HCT116 (cell line): ENCODE measurements around the gene OR5B2. TPM values are rescaled to one million over a fixed set of nuclear protein-coding genes. Genes with fewer than 3 reads are reported as not detected.

Experiments used
- ATAC-seq: fragments of 200-7000 bp; cut with Tn5 transposase; 2 replicates; pipeline ENCODE4 v1.9.1; 2020; ENCODE audit warnings: mild to moderate bottlenecking, moderate library complexity
- Bru-seq: library from RNA; stranded (reverse); fragments of 400-500 nt; gene quantifications from one replicate; lab custom pipeline; 2021; lab: Mats Ljungman, UMichigan
- BruChase-seq, 2 experiments: library from RNA; stranded (reverse); fragments of 400-500 nt; gene quantifications; one replicate each; lab custom pipeline; 2021; lab: Mats Ljungman, UMichigan
- BruUV-seq: library from RNA; stranded (reverse); fragments of 400-500 nt; replicated peaks from 2 replicates; lab custom pipeline; 2021; lab: Mats Ljungman, UMichigan
- CTCF ChIA-PET: fragments of 300-600 bp; sonication (Branson Sonifier 250); formaldehyde crosslinking; loops from one replicate; lab custom pipeline; 2021; ENCODE audit warnings: antibody characterized with exemption; lab: Charles Lee
- POLR2A ChIA-PET: fragments of 300-600, 350-600 bp; sonication (Branson Sonifier 250); formaldehyde crosslinking; loops from one replicate; lab custom pipeline; 2021; ENCODE audit warnings: antibody characterized with exemption; lab: Charles Lee
- RAD21 ChIA-PET, 2 experiments: fragments of 300-600 bp; sonication (Branson Sonifier 250); formaldehyde crosslinking; loops; one replicate each; lab custom pipeline; 2023; ENCODE audit warnings: low total read pairs in 2 of 2; ENCODE audit not compliant: uncharacterized antibody in 2 of 2, unreplicated experiment in 2 of 2, low non-redundant PET in 1 of 2; lab: Charles Lee
- DNase-seq: peaks from one replicate; pipeline ENCODE4 v3.0.0-alpha.2; 2010; ENCODE audit warnings: low read depth, low spot score
- H2AFZ ChIP-seq: fragments of 200-600 bp; shearing (Covaris generic), sonication (generic); 2 replicates; pipeline ENCODE4 v1.6.1; 2017; ENCODE audit warnings: low read depth, mixed run types, mixed read lengths, antibody characterized with exemption, low read length; ENCODE audit not compliant: poor library complexity, severe bottlenecking
- H3K27ac ChIP-seq: 2 replicates; pipeline ENCODE4 v1.5.1; 2012; ENCODE audit warnings: low read depth, low read length
- H3K27me3 ChIP-seq: fragments of 200-600 bp; sonication (generic); 2 replicates; pipeline ENCODE4 v1.6.1; 2016; ENCODE audit warnings: mixed run types, low read length, mixed read lengths; ENCODE audit not compliant: insufficient read depth
- H3K36me3 ChIP-seq, 2 experiments: fragments of 200-500 bp in 1 of 2; fragments of 200-600 bp in 1 of 2; sonication (Bioruptor generic) in 1 of 2; sonication (generic) in 1 of 2; 2 replicates each; pipeline versions ENCODE4 v1.5.1 to v1.6.1; 2014 to 2016; ENCODE audit warnings: low read length in 2 of 2, inconsistent platforms in 1 of 2, mixed read lengths in 1 of 2, mixed run types in 1 of 2; ENCODE audit not compliant: insufficient read depth in 2 of 2, control insufficient read depth in 1 of 2
- H3K4me1 ChIP-seq, 2 experiments: fragments of 200-600 bp in 1 of 2; sonication (generic) in 1 of 2; 2 replicates each; pipeline versions ENCODE4 v1.5.1 to v1.6.1; 2012 to 2017; ENCODE audit warnings: low read length in 2 of 2, inconsistent platforms in 1 of 2, mild to moderate bottlenecking in 1 of 2, mixed read lengths in 1 of 2, mixed run types in 1 of 2, moderate library complexity in 1 of 2; ENCODE audit not compliant: insufficient read depth in 2 of 2, control insufficient read depth in 1 of 2
- H3K4me2 ChIP-seq: fragments of 200-600 bp; sonication (generic); 2 replicates; pipeline ENCODE4 v1.6.1; 2017; ENCODE audit warnings: mixed run types, low read length, mixed read lengths
- H3K4me3 ChIP-seq, 2 experiments: fragments of 200-600 bp in 1 of 2; sonication (generic) in 1 of 2; replicated peaks in 1 of 2; 2 replicates each; pipeline ENCODE4 v1.5.1; 2011 to 2016; ENCODE audit warnings: low read length in 2 of 2, control low read depth in 1 of 2, low read depth in 1 of 2, mild to moderate bottlenecking in 1 of 2, mixed read lengths in 1 of 2, mixed run types in 1 of 2
- H3K79me2 ChIP-seq: fragments of 200-600 bp; sonication (generic); 2 replicates; pipeline ENCODE4 v1.6.1; 2017; ENCODE audit warnings: mild to moderate bottlenecking, mixed run types, low read length, moderate library complexity, mixed read lengths; ENCODE audit not compliant: insufficient read depth
- H3K9ac ChIP-seq: fragments of 200-600 bp; sonication (generic); 2 replicates; pipeline ENCODE4 v1.6.1; 2016; ENCODE audit warnings: low read length, mixed read lengths
- H3K9me2 ChIP-seq: fragments of 200-600 bp; sonication (generic), shearing (Covaris generic); 2 replicates; pipeline ENCODE4 v1.6.1; 2017; ENCODE audit warnings: mixed run types, mild to moderate bottlenecking, moderate library complexity; ENCODE audit not compliant: insufficient read depth
- H3K9me3 ChIP-seq, 2 experiments: fragments of 200-500 bp in 1 of 2; fragments of 200-600 bp in 1 of 2; sonication (Bioruptor generic) in 1 of 2; sonication (generic) in 1 of 2; 2 replicates each; pipeline ENCODE4 v1.6.1; 2014 to 2017; ENCODE audit warnings: low read length in 2 of 2, mixed read lengths in 2 of 2, inconsistent platforms in 1 of 2, low read depth in 1 of 2, mild to moderate bottlenecking in 1 of 2, mixed run types in 1 of 2, moderate library complexity in 1 of 2; ENCODE audit not compliant: control insufficient read depth in 1 of 2, insufficient read depth in 1 of 2
- H4K20me1 ChIP-seq: fragments of 200-600 bp; sonication (generic), shearing (Covaris generic); 2 replicates; pipeline ENCODE4 v1.6.1; 2017; ENCODE audit warnings: mixed run types, mild to moderate bottlenecking, moderate library complexity; ENCODE audit not compliant: insufficient read depth
- CBX3 ChIP-seq: IDR thresholded peaks from 2 replicates; pipeline ENCODE4 v1.6.1; 2012; ENCODE audit warnings: low read depth
- EGR1 ChIP-seq: IDR thresholded peaks from 2 replicates; pipeline ENCODE4 v1.6.1; 2012; ENCODE audit warnings: low read depth
- ELF1 ChIP-seq: IDR thresholded peaks from 2 replicates; pipeline ENCODE4 v1.6.1; 2012; ENCODE audit warnings: low read depth, borderline replicate concordance
- EZH2 ChIP-seq: fragments of 200-600 bp; sonication (generic); IDR thresholded peaks from 2 replicates; pipeline ENCODE4 v1.6.1; 2017; ENCODE audit warnings: antibody characterized with exemption, mixed run types
- FOSL1 ChIP-seq: IDR thresholded peaks from 2 replicates; pipeline ENCODE4 v1.6.1; 2012; ENCODE audit warnings: low read depth
- JUND ChIP-seq: IDR thresholded peaks from 2 replicates; pipeline ENCODE4 v1.6.1; 2012
- POLR2A ChIP-seq: IDR thresholded peaks from 2 replicates; pipeline ENCODE4 v1.7.0; 2011; ENCODE audit warnings: borderline replicate concordance; ENCODE audit not compliant: insufficient read depth, insufficient read length; ENCODE audit errors: extremely low read depth
- RAD21 ChIP-seq: IDR thresholded peaks from 2 replicates; pipeline ENCODE4 v1.6.1; 2012; ENCODE audit warnings: low read depth, mild to moderate bottlenecking
- SRF ChIP-seq: IDR thresholded peaks from 2 replicates; pipeline ENCODE4 v1.6.1; 2012; ENCODE audit warnings: low read depth
- TCF7L2 ChIP-seq: IDR thresholded peaks from 2 replicates; pipeline ENCODE4 v1.7.0; 2011; ENCODE audit warnings: borderline replicate concordance, inconsistent platforms; ENCODE audit not compliant: insufficient read depth, insufficient read length; ENCODE audit errors: extremely low read depth
- YY1 ChIP-seq: IDR thresholded peaks from 2 replicates; pipeline ENCODE4 v1.6.1; 2011; ENCODE audit warnings: low read length, low read depth, moderate library complexity, mild to moderate bottlenecking; ENCODE audit not compliant: insufficient replicate concordance; ENCODE audit errors: extremely low read depth
- ZFX ChIP-seq: fragments of 450-650 bp; IDR thresholded peaks from 2 replicates; pipeline ENCODE4 v1.6.1; 2017
- intact Hi-C: fragments of 100-400 bp; cut with micrococcal nuclease; formaldehyde crosslinking; loops from 2 replicates; pipeline ENCODE4 v1.10.0; 2022
- long read RNA-seq: library from polyadenylated mRNA; unstranded; transcript quantifications from one replicate; pipeline ENCODE4 v2.0.0, GENCODE V29; 2021; ENCODE audit not compliant: unreplicated experiment
- polyA plus RNA-seq: library from polyadenylated mRNA; unstranded; fragments of >200 nt; gene quantifications from 2 replicates; pipeline ENCODE4 v1.2.1, GENCODE V29; 2012; ENCODE audit warnings: missing spikeins
- total RNA-seq: library from RNA; stranded (reverse); gene quantifications from one replicate; pipeline ENCODE4 v1.2.1, GENCODE V29; 2021; ENCODE audit not compliant: unreplicated experiment
- TF ChIP-seq, protein P1 (sequence below): IDR thresholded peaks from 2 replicates; pipeline ENCODE4 v1.6.1; 2012; ENCODE audit warnings: low read depth

OR5B2 gene
- total RNA-seq, result not detected
- not detected in 2 replicates for polyA plus RNA-seq
- Bru-seq, nascent RNA, result not detected
- BruChase-seq, experiment 1, labeled RNA remaining after a 6-hour chase, result not detected
- percentile 9 among the genes with signal in this experiment for BruChase-seq, experiment 2, labeled RNA remaining after a 2-hour chase
- long read RNA-seq, result 0 reads

DNA sequence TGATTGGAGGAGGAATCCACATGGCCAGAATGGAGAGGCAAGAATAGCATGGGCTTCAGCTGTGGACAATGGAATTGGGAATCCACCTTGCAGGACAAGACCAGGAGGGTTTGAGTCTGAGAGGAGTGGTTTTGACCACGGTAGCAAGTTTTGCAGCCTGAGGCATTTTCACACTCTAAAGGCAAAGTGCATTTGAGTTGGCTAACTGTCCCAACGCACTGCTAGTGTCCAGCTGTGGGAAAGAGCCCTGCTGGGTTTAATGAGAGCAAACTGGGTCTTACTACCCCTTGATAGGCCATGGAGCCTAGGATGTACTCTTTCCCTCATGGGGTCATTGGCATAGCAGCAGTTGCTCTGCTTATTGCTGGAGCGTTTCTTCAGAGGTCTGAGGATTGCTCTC lies at the start of gene OR5B2:
Gene OR5B2, minus strand, starts transcription at position 101 of the 400 bp plus-strand sequence. CDS start 4,860 bp downstream, outside the sequence.
- intact Hi-C loops, result no loop called here
- BruUV-seq, result no TSS peak

DNA sequence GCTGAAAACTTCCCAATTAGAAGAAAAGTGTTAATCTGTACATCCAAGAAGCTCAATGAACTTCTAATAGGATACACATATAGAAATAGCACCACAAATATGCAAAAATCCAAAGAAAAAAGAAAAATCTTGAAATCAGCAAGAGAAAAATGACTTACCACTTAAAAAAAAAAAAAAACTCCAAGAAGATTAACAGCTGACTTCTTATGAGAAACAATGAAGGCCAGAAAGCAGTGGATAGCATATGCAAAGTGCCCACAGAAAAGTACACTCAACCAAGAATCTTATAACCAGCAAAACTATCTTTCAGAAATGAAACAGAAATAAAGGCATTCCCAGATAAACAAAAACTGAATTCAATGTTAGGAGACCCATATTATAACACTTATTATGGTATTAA lies 44.0 kb upstream of the OR5B2 start:
- Histone ChIP-seq H4K20me1 (no peaks in the 10 kb centered on the region), H3K4me3 (no peak overlapping the region)
- no peak for DNase-seq
- no peak for ATAC-seq
- intact Hi-C loops, result no loop called here
- TF ChIP-seq YY1 (no peak), SRF (no peak), ELF1 (no peak), EZH2 (no peak), EGR1 (no peak), POLR2A (no peak), FOSL1 (no peak), TCF7L2 (no peak), CBX3 (no peak), ZFX (no peak), RAD21 (no peak)
- TF ChIP-seq, protein P1, sequence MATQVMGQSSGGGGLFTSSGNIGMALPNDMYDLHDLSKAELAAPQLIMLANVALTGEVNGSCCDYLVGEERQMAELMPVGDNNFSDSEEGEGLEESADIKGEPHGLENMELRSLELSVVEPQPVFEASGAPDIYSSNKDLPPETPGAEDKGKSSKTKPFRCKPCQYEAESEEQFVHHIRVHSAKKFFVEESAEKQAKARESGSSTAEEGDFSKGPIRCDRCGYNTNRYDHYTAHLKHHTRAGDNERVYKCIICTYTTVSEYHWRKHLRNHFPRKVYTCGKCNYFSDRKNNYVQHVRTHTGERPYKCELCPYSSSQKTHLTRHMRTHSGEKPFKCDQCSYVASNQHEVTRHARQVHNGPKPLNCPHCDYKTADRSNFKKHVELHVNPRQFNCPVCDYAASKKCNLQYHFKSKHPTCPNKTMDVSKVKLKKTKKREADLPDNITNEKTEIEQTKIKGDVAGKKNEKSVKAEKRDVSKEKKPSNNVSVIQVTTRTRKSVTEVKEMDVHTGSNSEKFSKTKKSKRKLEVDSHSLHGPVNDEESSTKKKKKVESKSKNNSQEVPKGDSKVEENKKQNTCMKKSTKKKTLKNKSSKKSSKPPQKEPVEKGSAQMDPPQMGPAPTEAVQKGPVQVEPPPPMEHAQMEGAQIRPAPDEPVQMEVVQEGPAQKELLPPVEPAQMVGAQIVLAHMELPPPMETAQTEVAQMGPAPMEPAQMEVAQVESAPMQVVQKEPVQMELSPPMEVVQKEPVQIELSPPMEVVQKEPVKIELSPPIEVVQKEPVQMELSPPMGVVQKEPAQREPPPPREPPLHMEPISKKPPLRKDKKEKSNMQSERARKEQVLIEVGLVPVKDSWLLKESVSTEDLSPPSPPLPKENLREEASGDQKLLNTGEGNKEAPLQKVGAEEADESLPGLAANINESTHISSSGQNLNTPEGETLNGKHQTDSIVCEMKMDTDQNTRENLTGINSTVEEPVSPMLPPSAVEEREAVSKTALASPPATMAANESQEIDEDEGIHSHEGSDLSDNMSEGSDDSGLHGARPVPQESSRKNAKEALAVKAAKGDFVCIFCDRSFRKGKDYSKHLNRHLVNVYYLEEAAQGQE, result no peak
- TF ChIP-seq, all 23 proteins: peak for 0
- H3K9ac ChIP-seq, result no peak overlapping the region
- no peaks in the 10 kb centered on the region for H3K36me3 ChIP-seq
- ChIA-PET RAD21 (no interaction called here), CTCF (no interaction called here), POLR2A (no interaction called here)
- H3K27ac ChIP-seq, result no peak overlapping the region
- H2AFZ ChIP-seq, result no peak overlapping the region
- no peaks in the 10 kb centered on the region for H3K9me2 ChIP-seq
- H3K79me2 ChIP-seq, result no peaks in the 10 kb centered on the region
- no peaks in the 10 kb centered on the region for H3K4me1 ChIP-seq
- no peak overlapping the region for H3K4me2 ChIP-seq
- peaks cover 2 to 9% of the 10 kb centered on the region in 2 experiments; a peak in 1 of 4 replicates for H3K9me3 ChIP-seq
- no TSS peak for BruUV-seq
- no peaks in the 10 kb centered on the region for H3K27me3 ChIP-seq

More for the DNA sequence above, at the start of gene OR5B2:
- Histone ChIP-seq H3K36me3 (no peaks in the 10 kb centered on the region), H3K4me3 (no peak within 1 kb of the TSS), H3K4me2 (no peak within 1 kb of the TSS), H3K9me3 (no peaks in the 10 kb centered on the region), H4K20me1 (no peaks in the 10 kb centered on the region), H3K27me3 (no peaks in the 10 kb centered on the region), H3K4me1 (no peaks in the 10 kb centered on the region), H3K9me2 (no peaks in the 10 kb centered on the region), H2AFZ (no peak within 1 kb of the TSS), H3K9ac (no peak within 1 kb of the TSS), H3K79me2 (no peaks in the 10 kb centered on the region), H3K27ac (no peak within 1 kb of the TSS)
- no peak for DNase-seq
- ChIA-PET RAD21 (no interaction called here), CTCF (no interaction called here), POLR2A (no interaction called here)
- ATAC-seq, result no peak
- TF ChIP-seq CBX3 (no peak), SRF (no peak), JUND (no peak), ZFX (no peak), EZH2 (no peak)
